Transverse colon (tissue), 4 donors: ENCODE data around the gene CDYL. TPM values are rescaled to one million over a fixed set of nuclear protein-coding genes. Genes with fewer than 3 reads are reported as not detected.

Experiments
- DNase-seq: peaks from one replicate; pipeline ENCODE4 v3.0.0-alpha.2; 2019
- H3K27ac ChIP-seq, 4 donors: fragments of 200-600 bp; sonication (generic); 2 replicates each; pipeline ENCODE4 v1.5.1; 2016 to 2018; ENCODE audit warnings: inconsistent platforms in 4 of 4
- H3K27me3 ChIP-seq: fragments of 200-600 bp; sonication (generic); 2 replicates; pipeline ENCODE4 v1.5.1; 2017; ENCODE audit warnings: inconsistent platforms
- H3K36me3 ChIP-seq, 4 donors: fragments of 200-600 bp; sonication (generic); 2 replicates each; pipeline ENCODE4 v1.5.1; 2017 to 2019; ENCODE audit warnings: inconsistent platforms in 4 of 4
- H3K4me1 ChIP-seq, 4 donors: fragments of 200-600 bp; sonication (generic); 2 replicates each; pipeline ENCODE4 v1.5.1; 2017 to 2020; ENCODE audit warnings: inconsistent platforms in 4 of 4
- H3K4me3 ChIP-seq, 4 donors: fragments of 200-600 bp; sonication (generic); 1 replicate in 1 of 4; 2 replicates in 3 of 4; pipeline versions ENCODE4 v1.5.1 to v1.6.1; 2017 to 2019; ENCODE audit warnings: inconsistent platforms in 4 of 4
- H3K9me3 ChIP-seq, 2 donors: fragments of 200-600 bp; sonication (generic); 2 replicates each; pipeline ENCODE4 v1.5.1; 2017 to 2019; ENCODE audit warnings: inconsistent platforms in 2 of 2
- EP300 ChIP-seq: sonication (generic); formaldehyde crosslinking; IDR thresholded peaks from one replicate; pipeline ENCODE4 v1.6.1; 2017; ENCODE audit warnings: antibody characterized with exemption, low read depth
- POLR2A ChIP-seq: fragments of 450-650 bp; IDR thresholded peaks from one replicate; pipeline ENCODE4 v1.6.1; 2016; ENCODE audit warnings: antibody characterized with exemption, mild to moderate bottlenecking, moderate library complexity
- POLR2AphosphoS5 ChIP-seq, 3 donors: sonication (generic); formaldehyde crosslinking; IDR thresholded peaks; one replicate each; pipeline ENCODE4 v1.6.1; 2016; ENCODE audit warnings: antibody characterized with exemption in 3 of 3
- WGBS, 2 donors: methylation state at CpG; one replicate each; pipeline ENCODE4 v1.1.5; 2018; ENCODE audit warnings: low coverage in 1 of 2; 5-methylcytosine and 5-hydroxymethylcytosine counted together
- in situ Hi-C, 4 donors: fragments of 200-750 bp; cut with MboI; loops; one replicate each; pipeline versions ENCODE4 v1.15.0 to v1.15.1; 2017; ENCODE audit warnings: low sequenced_read_pairs in 3 of 4, low pct_ligation_motif_present in 1 of 4, low pct_unique_long_range_greater_than_20kb in 1 of 4
- intact Hi-C: fragments of 100-400 bp; cut with DNase I; formaldehyde crosslinking; loops from one replicate; pipeline ENCODE4 v1.15.1; 2023; ENCODE audit warnings: low total_unique reads
- total RNA-seq, 4 donors: library from RNA; depleted of rRNA; stranded (reverse); fragments of >200 nt; gene quantifications; one replicate each; pipeline ENCODE4 v1.1.0, GENCODE V29; 2016
- TF ChIP-seq, protein P1 (sequence below), 5 experiments: fragments of 200-600 bp in 3 of 5; fragments of 450-650 bp in 2 of 5; sonication (generic) in 3 of 5; IDR thresholded peaks; 1 replicate in 2 of 5; 2 replicates in 3 of 5; pipeline ENCODE4 v1.5.1; 2016 to 2017; ENCODE audit warnings: antibody characterized with exemption in 5 of 5, inconsistent platforms in 3 of 5, mild to moderate bottlenecking in 2 of 5, moderate library complexity in 1 of 5

Gene CDYL
- total RNA-seq, 4 donors from 2014 or later = 23.6 to 40.8 (median 30.0) TPM

DNA sequence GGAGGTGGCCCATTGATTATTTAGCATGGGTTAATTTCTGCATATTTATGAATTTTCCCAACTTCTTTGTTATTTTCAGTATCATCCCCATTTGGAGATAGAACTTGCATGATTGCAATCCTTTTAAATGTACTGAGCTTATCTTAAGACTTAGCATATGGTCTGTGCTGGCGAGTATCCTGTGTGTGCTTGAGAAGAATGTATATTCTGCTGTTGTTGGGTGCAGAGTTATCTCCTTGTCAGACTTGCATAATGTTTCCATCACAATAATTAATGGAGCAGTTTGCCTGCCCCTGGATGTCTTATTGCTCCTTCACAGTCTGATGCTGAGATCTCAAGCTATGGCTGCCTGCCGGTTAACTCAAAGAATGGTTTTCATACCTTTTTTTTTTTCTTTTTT is 112.6 kb downstream of the CDYL start:
- intact Hi-C loops = no loop called here
- 98 to 100% methylated on average over 1 to 2 of the region's 2 CpGs for WGBS, 2 donors
- Histone ChIP-seq H3K4me1 (peaks cover 0 to 9% (median 0%) of the 10 kb centered on the region in 4 donors), H3K36me3 (peaks cover 0 to 14% (median 3%) of the 10 kb centered on the region in 4 donors), H3K27me3 (no peaks in the 10 kb centered on the region), H3K9me3 (no peaks in the 10 kb centered on the region), H3K27ac (no peak overlapping the region), H3K4me3 (no peak overlapping the region)
- TF ChIP-seq POLR2AphosphoS5 (IDR thresholded peaks at IDR 0.05) (no peak), EP300 (no peak), POLR2A (no peak)
- TF ChIP-seq, protein P1, sequence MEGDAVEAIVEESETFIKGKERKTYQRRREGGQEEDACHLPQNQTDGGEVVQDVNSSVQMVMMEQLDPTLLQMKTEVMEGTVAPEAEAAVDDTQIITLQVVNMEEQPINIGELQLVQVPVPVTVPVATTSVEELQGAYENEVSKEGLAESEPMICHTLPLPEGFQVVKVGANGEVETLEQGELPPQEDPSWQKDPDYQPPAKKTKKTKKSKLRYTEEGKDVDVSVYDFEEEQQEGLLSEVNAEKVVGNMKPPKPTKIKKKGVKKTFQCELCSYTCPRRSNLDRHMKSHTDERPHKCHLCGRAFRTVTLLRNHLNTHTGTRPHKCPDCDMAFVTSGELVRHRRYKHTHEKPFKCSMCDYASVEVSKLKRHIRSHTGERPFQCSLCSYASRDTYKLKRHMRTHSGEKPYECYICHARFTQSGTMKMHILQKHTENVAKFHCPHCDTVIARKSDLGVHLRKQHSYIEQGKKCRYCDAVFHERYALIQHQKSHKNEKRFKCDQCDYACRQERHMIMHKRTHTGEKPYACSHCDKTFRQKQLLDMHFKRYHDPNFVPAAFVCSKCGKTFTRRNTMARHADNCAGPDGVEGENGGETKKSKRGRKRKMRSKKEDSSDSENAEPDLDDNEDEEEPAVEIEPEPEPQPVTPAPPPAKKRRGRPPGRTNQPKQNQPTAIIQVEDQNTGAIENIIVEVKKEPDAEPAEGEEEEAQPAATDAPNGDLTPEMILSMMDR (IDR thresholded peaks at IDR 0.05) = no peak
- in situ Hi-C loops = no loop called here
- DNase-seq = no peak

DNA sequence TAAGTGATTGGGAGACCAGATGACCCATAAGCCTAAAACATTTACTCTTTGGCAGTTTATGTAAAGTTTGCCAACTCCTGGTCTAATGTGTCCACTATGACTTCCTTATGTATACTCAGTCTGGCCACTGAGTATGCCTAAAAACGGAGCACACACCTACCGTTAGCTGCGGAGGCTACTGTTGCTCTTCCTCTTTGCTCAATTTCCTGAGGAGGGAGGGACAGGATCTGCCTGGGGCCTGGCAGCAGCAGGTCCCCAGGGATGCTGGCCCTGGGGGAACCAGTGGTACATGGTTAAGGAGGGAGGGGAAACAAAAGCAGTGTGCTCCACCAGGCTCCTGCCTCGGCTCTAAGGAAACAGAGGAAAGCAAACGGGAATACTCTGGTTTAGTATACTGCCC is 113.5 kb downstream of the CDYL start:
- Histone ChIP-seq H3K9me3 (no peaks in the 10 kb centered on the region), H3K27ac (no peak overlapping the region), H3K4me1 (peaks cover 0 to 9% (median 0%) of the 10 kb centered on the region in 4 donors), H3K36me3 (peaks cover 0 to 21% (median 3%) of the 10 kb centered on the region in 4 donors), H3K4me3 (no peak overlapping the region), H3K27me3 (no peaks in the 10 kb centered on the region)
- DNase-seq = no peak
- TF ChIP-seq POLR2A (no peak), POLR2AphosphoS5 (IDR thresholded peaks at IDR 0.05) (no peak), EP300 (no peak)
- TF ChIP-seq, protein P1 (IDR thresholded peaks at IDR 0.05) = no peak
- intact Hi-C loops = no loop called here
- in situ Hi-C loops = no loop called here
- 50 to 65% methylated on average over 2 to 5 of the region's 5 CpGs for WGBS, 2 donors

DNA sequence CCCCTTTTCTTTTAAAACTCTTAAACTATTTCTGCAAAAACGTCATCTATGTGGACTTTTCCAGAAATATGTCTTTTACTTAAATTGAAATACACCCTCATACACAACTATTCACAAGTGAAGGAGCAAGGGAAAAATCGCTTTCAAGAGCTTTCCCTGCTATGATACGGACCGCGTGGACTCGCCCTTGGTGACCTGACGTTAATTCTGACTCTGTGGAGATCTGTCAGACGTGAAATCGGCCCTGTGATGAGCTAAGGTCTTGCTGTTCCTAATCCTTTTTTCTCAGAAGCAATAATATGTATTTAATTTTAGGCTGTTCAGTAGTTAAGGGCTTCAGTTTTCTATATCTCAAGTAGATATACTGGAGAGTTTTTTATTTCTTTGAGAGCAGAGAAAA is 114.0 kb downstream of the CDYL start:
- in situ Hi-C loops = no loop called here
- peaks cover 0 to 9% (median 0%) of the 10 kb centered on the region in 4 donors for H3K4me1 ChIP-seq

DNA sequence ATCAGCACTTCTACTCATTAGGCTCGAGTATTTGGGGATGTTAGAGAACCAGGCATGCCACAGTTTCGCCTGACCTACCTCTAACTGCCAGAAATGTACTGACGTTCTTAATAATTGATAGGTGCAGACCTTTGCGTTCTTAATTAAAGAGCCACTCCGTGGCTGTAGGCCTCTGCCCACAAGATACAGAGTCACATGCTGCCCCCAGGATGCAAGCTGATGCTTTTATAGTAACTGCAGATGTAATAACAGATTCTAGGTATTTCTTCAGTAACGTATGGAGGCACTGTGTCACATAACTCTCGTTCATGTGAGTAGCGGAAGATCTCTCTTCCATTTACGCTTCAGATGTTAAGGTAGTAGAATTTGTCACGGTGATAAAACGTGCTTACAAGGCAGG is 114.4 kb downstream of the CDYL start:
- in situ Hi-C loops (no loop called here), intact Hi-C loops (no loop called here)
- H3K4me3 ChIP-seq = no peak overlapping the region
- peaks cover 0 to 9% (median 0%) of the 10 kb centered on the region in 4 donors for H3K4me1 ChIP-seq
- WGBS, 2 donors = 92 to 94% methylated on average over 8 to 11 of the region's 11 CpGs
- H3K36me3 ChIP-seq = peaks cover 0 to 21% (median 3%) of the 10 kb centered on the region in 4 donors
- DNase-seq = no peak
- H3K9me3 ChIP-seq = no peaks in the 10 kb centered on the region
- TF ChIP-seq, protein P1 (IDR thresholded peaks at IDR 0.05) = no peak
- no peak for TF ChIP-seq POLR2A
- TF ChIP-seq POLR2AphosphoS5 (IDR thresholded peaks at IDR 0.05) = no peak
- no peak for TF ChIP-seq EP300
- no peak overlapping the region for H3K27ac ChIP-seq
- no peaks in the 10 kb centered on the region for H3K27me3 ChIP-seq

More for the DNA sequence above, 114.0 kb downstream of the CDYL start:
- Histone ChIP-seq H3K4me3 (no peak overlapping the region), H3K27ac (no peak overlapping the region), H3K36me3 (peaks cover 0 to 21% (median 3%) of the 10 kb centered on the region in 4 donors), H3K27me3 (no peaks in the 10 kb centered on the region), H3K9me3 (no peaks in the 10 kb centered on the region)
- DNase-seq = no peak
- TF ChIP-seq POLR2A (no peak), POLR2AphosphoS5 (IDR thresholded peaks at IDR 0.05) (no peak), EP300 (no peak)
- TF ChIP-seq, protein P1 (IDR thresholded peaks at IDR 0.05) = no peak
- WGBS, 2 donors = 87 to 89% methylated on average over 9 of the region's 9 CpGs
- intact Hi-C loops = no loop called here
